ENCODE results near the gene MKLN1.

MKLN1 gene

GRCh38 chr7:131289051-131289450 is 38.6 kb upstream of the MKLN1 start:
- no peaks in the 10 kb centered on the region for H3K36me3 ChIP-seq (ENCODE audit: insufficient read depth, low read length)
- H3K9ac ChIP-seq (ENCODE audit: low read length): no peak overlapping the region
- H3K9me2 ChIP-seq (ENCODE audit: low read depth, low read length): no peaks in the 10 kb centered on the region
- TF ChIP-seq CTCF (IDR thresholded peaks at IDR 0.05; ENCODE audit: low read length): no peak
- TF ChIP-seq EZH2 (IDR thresholded peaks at IDR 0.05; ENCODE audit: borderline replicate concordance, low read length): no peak
- H3K9me3 ChIP-seq (ENCODE audit: low read length): 0 out of 2 replicates have a peak, but pooled peaks cover 2% of the 10 kb centered on the region
- no peaks in the 10 kb centered on the region for H3F3A ChIP-seq (ENCODE audit: insufficient read depth, low read length)
- no peak overlapping the region for H3K4me2 ChIP-seq (ENCODE audit: low read length)
- H3K4me1 ChIP-seq (ENCODE audit: insufficient read depth, low read length, severe bottlenecking): peaks cover 12% of the 10 kb centered on the region
- H3K27me3 ChIP-seq (ENCODE audit: insufficient read depth, low read length): no peaks in the 10 kb centered on the region
- no peak overlapping the region for H3K4me3 ChIP-seq (ENCODE audit: low read depth, low read length, poor library complexity, severe bottlenecking)
- no peak overlapping the region for H3K27ac ChIP-seq (ENCODE audit: low read depth, low read length, poor library complexity, severe bottlenecking)
- H3K79me2 ChIP-seq (ENCODE audit: insufficient read depth, low read length): no peaks in the 10 kb centered on the region
- no peaks in the 10 kb centered on the region for H4K20me1 ChIP-seq (ENCODE audit: insufficient read depth, low read length)
- no peak overlapping the region for H2AFZ ChIP-seq (ENCODE audit: low read length)

DNA sequence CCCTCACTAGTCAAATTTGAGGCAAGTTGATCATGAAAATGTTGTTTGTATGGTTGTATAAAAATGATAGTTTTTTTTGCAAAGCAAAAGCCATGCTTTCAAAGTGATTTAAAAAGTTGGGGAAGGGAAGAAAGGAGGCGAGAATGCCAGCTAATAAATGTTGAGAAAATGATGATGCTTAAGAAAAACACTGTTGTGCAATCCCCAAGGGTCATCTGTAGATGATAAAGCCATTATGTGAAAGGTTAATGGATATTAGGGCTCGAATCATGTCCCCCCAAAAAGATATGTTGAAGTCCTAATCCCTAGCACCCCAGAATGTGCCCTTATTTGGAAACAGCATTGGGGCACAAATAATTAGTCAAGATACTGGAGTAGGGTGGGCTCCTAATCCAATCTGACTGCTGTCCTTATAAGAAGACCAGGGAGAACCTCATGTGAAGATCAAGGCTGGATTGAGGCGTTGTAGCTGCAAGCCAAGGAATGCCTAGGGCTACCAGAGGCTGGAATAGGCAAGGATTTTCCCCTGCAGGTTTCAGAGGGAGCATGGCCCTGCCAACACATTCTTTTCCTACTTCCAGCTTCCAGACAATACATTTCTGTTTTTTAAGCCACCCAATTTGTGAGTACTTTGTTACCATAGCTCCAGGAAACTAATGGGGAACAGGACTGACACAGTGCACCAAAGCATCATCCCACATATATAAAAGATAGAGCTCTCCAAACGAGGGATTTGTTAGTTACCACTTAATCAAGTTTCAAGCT is 35.4 kb upstream of the MKLN1 start:
- H2AFZ ChIP-seq (ENCODE audit: low read length): no peak overlapping the region
- TF ChIP-seq EZH2 (IDR thresholded peaks at IDR 0.05; ENCODE audit: borderline replicate concordance, low read length) (no peak), CTCF (IDR thresholded peaks at IDR 0.05; ENCODE audit: low read length) (no peak)
- no peaks in the 10 kb centered on the region for H3K27me3 ChIP-seq (ENCODE audit: insufficient read depth, low read length)
- no peak overlapping the region for H3K4me2 ChIP-seq (ENCODE audit: low read length)
- H3K4me1 ChIP-seq (ENCODE audit: insufficient read depth, low read length, severe bottlenecking): no peaks in the 10 kb centered on the region
- 0 out of 2 replicates have a peak, but pooled peaks cover 1% of the 10 kb centered on the region for H3K9me3 ChIP-seq (ENCODE audit: low read length)
- H3F3A ChIP-seq (ENCODE audit: insufficient read depth, low read length): no peaks in the 10 kb centered on the region
- no peaks in the 10 kb centered on the region for H3K9me2 ChIP-seq (ENCODE audit: low read depth, low read length)
- no peak overlapping the region for H3K27ac ChIP-seq (ENCODE audit: low read depth, low read length, poor library complexity, severe bottlenecking)
- H3K9ac ChIP-seq (ENCODE audit: low read length): no peak overlapping the region
- H4K20me1 ChIP-seq (ENCODE audit: insufficient read depth, low read length): no peaks in the 10 kb centered on the region
- no peaks in the 10 kb centered on the region for H3K36me3 ChIP-seq (ENCODE audit: insufficient read depth, low read length)
- H3K79me2 ChIP-seq (ENCODE audit: insufficient read depth, low read length): no peaks in the 10 kb centered on the region
- H3K4me3 ChIP-seq (ENCODE audit: low read depth, low read length, poor library complexity, severe bottlenecking): no peak overlapping the region

DNA sequence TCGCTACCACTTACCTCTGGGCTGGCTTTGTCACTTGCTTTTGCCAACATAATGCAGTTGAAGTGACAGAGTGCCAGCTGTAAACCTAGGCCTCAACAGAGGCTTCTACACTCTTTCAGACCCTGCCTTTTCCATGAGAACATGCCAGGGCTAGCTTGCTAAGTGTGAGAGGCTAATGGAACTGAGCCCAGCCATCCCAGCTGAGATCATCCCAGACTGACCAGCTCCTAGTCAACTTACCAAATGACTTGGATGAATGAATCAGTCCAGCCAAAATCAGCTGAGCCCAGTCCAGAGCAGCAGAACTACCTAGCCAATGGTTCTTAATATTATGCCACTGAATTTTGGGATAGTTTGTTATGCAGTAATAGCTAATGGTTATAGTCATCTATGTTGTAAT is 34.7 kb upstream of the MKLN1 start:
- no peaks in the 10 kb centered on the region for H3K27me3 ChIP-seq (ENCODE audit: insufficient read depth, low read length)
- H3K9ac ChIP-seq (ENCODE audit: low read length): no peak overlapping the region
- no peak for TF ChIP-seq EZH2 (IDR thresholded peaks at IDR 0.05; ENCODE audit: borderline replicate concordance, low read length)
- no peak for TF ChIP-seq CTCF (IDR thresholded peaks at IDR 0.05; ENCODE audit: low read length)
- H2AFZ ChIP-seq (ENCODE audit: low read length): no peak overlapping the region
- no peaks in the 10 kb centered on the region for H3K9me3 ChIP-seq (ENCODE audit: low read length)
- no peak overlapping the region for H3K27ac ChIP-seq (ENCODE audit: low read depth, low read length, poor library complexity, severe bottlenecking)
- no peaks in the 10 kb centered on the region for H3K9me2 ChIP-seq (ENCODE audit: low read depth, low read length)
- no peaks in the 10 kb centered on the region for H3F3A ChIP-seq (ENCODE audit: insufficient read depth, low read length)
- H3K36me3 ChIP-seq (ENCODE audit: insufficient read depth, low read length): no peaks in the 10 kb centered on the region
- no peaks in the 10 kb centered on the region for H3K79me2 ChIP-seq (ENCODE audit: insufficient read depth, low read length)
- H3K4me2 ChIP-seq (ENCODE audit: low read length): no peak overlapping the region
- H3K4me3 ChIP-seq (ENCODE audit: low read depth, low read length, poor library complexity, severe bottlenecking): no peak overlapping the region
- H3K4me1 ChIP-seq (ENCODE audit: insufficient read depth, low read length, severe bottlenecking): peaks cover 5% of the 10 kb centered on the region
- no peaks in the 10 kb centered on the region for H4K20me1 ChIP-seq (ENCODE audit: insufficient read depth, low read length)

Data from OCI-LY1 (cell line).